HepG2 (cell line): ENCODE data around the gene MT1HL1. TPM values are rescaled to one million over a fixed set of nuclear protein-coding genes. Genes with fewer than 3 reads are reported as not detected.
A peak's percentile ranks its signal among the peaks of the same experiment; 100 is the strongest.

Experiments used
- ATAC-seq: fragments of 200-7000 bp; cut with Tn5 transposase; 3 replicates; pipeline ENCODE4 v1.9.1; 2020; ENCODE audit warnings: mild to moderate bottlenecking, moderate library complexity
- BruUV-seq: library from RNA; stranded (reverse); fragments of 400-500 nt; replicated peaks from 2 replicates; lab custom pipeline; 2021; lab: Mats Ljungman, UMichigan
- CTCF ChIA-PET: fragments of 300-600 bp; formaldehyde crosslinking; extraction: SDS; loops from one replicate; lab custom pipeline; 2021; ENCODE audit warnings: low total read pairs, inconsistent platforms, low intra/inter-chr PET ratio; lab: Yijun Ruan, JAX
- POLR2A ChIA-PET: fragments of 350-600 bp; sonication (Branson Sonifier 250); formaldehyde crosslinking; loops from one replicate; lab custom pipeline; 2020; ENCODE audit warnings: antibody characterized with exemption, inconsistent platforms; lab: Yijun Ruan, JAX
- DNase-seq: peaks from one replicate; pipeline ENCODE4 v3.0.0-alpha.2; 2015; ENCODE audit warnings: low spot score
- FAIRE-seq: peaks from 3 replicates; lab custom pipeline; 2011; peaks lifted over from hg19 to GRCh38; lab: Jason Lieb, UNC
- H2AFZ ChIP-seq: one replicate; pipeline ENCODE4 v1.6.1; 2011; ENCODE audit warnings: low read length, inconsistent platforms
- H3K27ac ChIP-seq: fragments of 300-600 bp; 3 replicates; pipeline ENCODE4 v1.8.0; 2011; ENCODE audit warnings: mixed run types, mild to moderate bottlenecking, mixed read lengths, low read length, inconsistent platforms; ENCODE audit not compliant: insufficient read depth; ENCODE audit errors: extremely low read length
- H3K27me3 ChIP-seq, 2 experiments: fragments of 200-600 bp in 1 of 2; 2 replicates in 1 of 2; 3 replicates in 1 of 2; pipeline versions ENCODE4 v1.6.0 to v1.8.0; 2011; ENCODE audit warnings: low read length in 2 of 2, mild to moderate bottlenecking in 2 of 2, moderate library complexity in 2 of 2, inconsistent platforms in 1 of 2; ENCODE audit not compliant: insufficient read depth in 2 of 2, control insufficient read depth in 1 of 2
- H3K36me3 ChIP-seq, 2 experiments: fragments of 200-600 bp in 1 of 2; replicated peaks in 1 of 2; 2 replicates in 1 of 2; 3 replicates in 1 of 2; pipeline versions ENCODE4 v1.5.1 to v1.8.0; 2011; ENCODE audit warnings: low read length in 2 of 2, inconsistent platforms in 1 of 2; ENCODE audit not compliant: insufficient read depth in 2 of 2, control insufficient read depth in 1 of 2
- H3K4me1 ChIP-seq: 2 replicates; pipeline ENCODE4 v1.5.1; 2012; ENCODE audit warnings: low read length, inconsistent platforms; ENCODE audit not compliant: insufficient read depth
- H3K4me2 ChIP-seq: 2 replicates; pipeline ENCODE4 v1.6.0; 2011; ENCODE audit warnings: low read depth, low read length, inconsistent platforms
- H3K4me3 ChIP-seq, 3 experiments: fragments of 200-600 bp in 1 of 3; sonication (generic), shearing (Covaris generic) in 1 of 3; replicated peaks in 1 of 3; 2 replicates each; pipeline ENCODE4 v1.5.1; 2011 to 2016; ENCODE audit warnings: low read length in 3 of 3, inconsistent platforms in 2 of 3, low read depth in 2 of 3, mild to moderate bottlenecking in 2 of 3, control low read depth in 1 of 3, mixed read lengths in 1 of 3; ENCODE audit not compliant: insufficient read depth in 1 of 3
- H3K79me2 ChIP-seq: one replicate; pipeline ENCODE4 v1.6.1; 2011; ENCODE audit warnings: low read length, inconsistent platforms; ENCODE audit not compliant: insufficient read depth
- H3K9ac ChIP-seq: 2 replicates; pipeline ENCODE4 v1.6.0; 2011; ENCODE audit warnings: mild to moderate bottlenecking, low read depth, low read length, inconsistent platforms; ENCODE audit not compliant: insufficient read depth
- H3K9me3 ChIP-seq: 2 replicates; pipeline ENCODE4 v1.5.1; 2012; ENCODE audit warnings: mild to moderate bottlenecking, low read length
- H4K20me1 ChIP-seq: 2 replicates; pipeline ENCODE4 v1.6.0; 2011; ENCODE audit warnings: inconsistent platforms, mild to moderate bottlenecking, low read length, moderate library complexity; ENCODE audit not compliant: insufficient read depth
- BCL6 ChIP-seq: IDR thresholded peaks from 2 replicates; pipeline ENCODE4 v1.6.1; 2016; ENCODE audit warnings: missing genetic modification reagents, missing compliant biosample characterization
- CENPBD1 ChIP-seq: sonication (generic); formaldehyde crosslinking; IDR thresholded peaks from 2 replicates; pipeline ENCODE4 v1.8.0; 2022; ENCODE audit warnings: missing genetic modification reagents, low read depth, mild to moderate bottlenecking, borderline replicate concordance
- ELF3 ChIP-seq: IDR thresholded peaks from 2 replicates; pipeline ENCODE4 v1.6.1; 2016; ENCODE audit warnings: missing genetic modification reagents, missing compliant biosample characterization
- FOXJ3 ChIP-seq: sonication (generic); formaldehyde crosslinking; IDR thresholded peaks from 2 replicates; pipeline ENCODE4 v1.4.0; 2020; ENCODE audit warnings: missing genetic modification reagents, mild to moderate bottlenecking, borderline replicate concordance
- FOXP4 ChIP-seq: sonication (generic); formaldehyde crosslinking; IDR thresholded peaks from 2 replicates; pipeline ENCODE4 v1.4.0; 2020; ENCODE audit warnings: missing genetic modification reagents
- GATA4 ChIP-seq: sonication (generic); IDR thresholded peaks from 2 replicates; pipeline ENCODE4 v1.6.1; 2016; ENCODE audit warnings: antibody characterized with exemption, low read depth, borderline replicate concordance
- NCOR1 ChIP-seq: fragments of 200-600 bp; sonication (generic); IDR thresholded peaks from 2 replicates; pipeline ENCODE4 v1.7.0; 2017; ENCODE audit warnings: antibody characterized with exemption, low read length, borderline replicate concordance
- PAXIP1 ChIP-seq: sonication (generic); formaldehyde crosslinking; conservative IDR thresholded peaks from 2 replicates; pipeline ENCODE4 v1.4.0; 2020; ENCODE audit warnings: mild to moderate bottlenecking, missing genetic modification reagents, moderate library complexity
- RARA ChIP-seq: IDR thresholded peaks from 2 replicates; pipeline ENCODE4 v1.6.1; 2016; ENCODE audit warnings: missing genetic modification reagents, missing compliant biosample characterization
- RBAK ChIP-seq: sonication (generic); formaldehyde crosslinking; IDR thresholded peaks from 2 replicates; pipeline ENCODE4 v1.5.1; 2020; ENCODE audit warnings: mild to moderate bottlenecking, missing genetic modification reagents
- TEAD3 ChIP-seq: optimal IDR thresholded peaks from 2 replicates; pipeline ENCODE3; 2016; ENCODE audit warnings: borderline replicate concordance
- WGBS: methylation state at CpG from one replicate; pipeline ENCODE4 v1.1.6; 2017; ENCODE audit warnings: low lambda C conversion rate; 5-methylcytosine and 5-hydroxymethylcytosine counted together
- in situ Hi-C: cut with HindIII; loops from 2 replicates; pipeline ENCODE4 v1.10.0; 2017; ENCODE audit warnings: low pct_unique_long_range_greater_than_20kb; ENCODE audit not compliant: extremely low pct_ligation_motif_present
- intact Hi-C: fragments of 100-400 bp; cut with micrococcal nuclease; formaldehyde crosslinking; loops from one replicate; pipeline ENCODE4 v1.10.0; 2022; ENCODE audit not compliant: unreplicated experiment
- polyA plus RNA-seq, 8 experiments: library from polyadenylated mRNA; depleted of rRNA in 3 of 8; stranded (reverse) in 7 of 8; unstranded in 1 of 8; fragments of >200 nt; fragmentation: Illumina TruSeq in 4 of 8; extraction: Trizol in 4 of 8; gene quantifications; 2 replicates each; pipeline versions ENCODE4 v1.2.1 to v1.2.3, GENCODE V29; 2011 to 2016; ENCODE audit warnings: low read depth in 4 of 8, missing spikeins in 1 of 8, mixed read lengths in 1 of 8; ENCODE audit not compliant: insufficient read depth in 1 of 8
- total RNA-seq, 5 experiments: library from RNA; depleted of rRNA; stranded (reverse); fragments of >200 nt; fragmentation: Illumina TruSeq; extraction: Trizol; gene quantifications; 2 replicates each; pipeline ENCODE4 v1.2.3, GENCODE V29; 2016; ENCODE audit warnings: low read depth in 1 of 5

The MT1HL1 gene
- total and polyA plus RNA-seq, 2 of the 13 experiments (the other 11 are each of a cell fraction or from before 2014, with no cell fraction given): not detected

DNA sequence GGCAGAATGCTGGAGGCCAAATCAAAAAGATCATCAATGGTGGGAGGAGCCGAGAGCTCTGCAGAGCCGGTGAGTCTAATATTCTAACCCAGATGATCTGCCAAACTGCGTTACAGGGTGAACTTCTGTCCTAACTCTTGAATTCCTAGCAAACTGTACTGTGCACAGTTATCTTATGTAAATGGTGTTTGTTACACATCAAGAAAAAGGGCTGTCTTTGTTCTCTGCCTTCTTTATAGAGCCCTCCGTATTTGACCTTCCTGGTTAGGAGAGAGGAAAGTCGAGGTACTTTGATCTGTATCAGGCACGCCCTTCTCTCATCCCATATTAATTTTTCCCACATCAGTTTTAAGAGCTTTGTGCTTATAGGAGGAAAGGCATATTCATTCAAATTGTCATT, 37.6 kb downstream of the MT1HL1 start:
- WGBS: 5% methylated on average over 6 of the region's 6 CpGs
- Histone ChIP-seq H4K20me1 (no peaks in the 10 kb centered on the region), H3K4me3 (no peak overlapping the region), H2AFZ (no peak overlapping the region), H3K9ac (no peak overlapping the region), H3K4me1 (peaks cover 29% of the 10 kb centered on the region), H3K79me2 (no peaks in the 10 kb centered on the region), H3K4me2 (peak overlapping the region; percentile 49), H3K27me3 (no peaks in the 10 kb centered on the region; a peak in 1 of 5 replicates), H3K36me3 (no peaks in the 10 kb centered on the region), H3K27ac (no peak overlapping the region), H3K9me3 (no peaks in the 10 kb centered on the region)
- ATAC-seq (peak; percentile 95), FAIRE-seq (peak; percentile 56), DNase-seq (peak; percentile 70)
- ChIA-PET POLR2A (no interaction called here), CTCF (no interaction called here)
- intact Hi-C loops (no loop called here), in situ Hi-C loops (no loop called here)
- no TSS peak for BruUV-seq
- TF ChIP-seq RARA (peak; percentile 41; the same call in 1 of the 2 replicates), RBAK (CRISPR knock-in tag) (peak; percentile 87), CENPBD1 (CRISPR knock-in tag) (no peak), NCOR1 (peak; percentile 52; the same call in 1 of the 2 replicates), FOXJ3 (CRISPR knock-in tag) (0 out of 2 replicates have a peak, but pooled peaks have one; percentile 15), BCL6 (CRISPR knock-in tag) (peak; percentile 84), PAXIP1 (CRISPR knock-in tag) (peak; percentile 76), TEAD3 (CRISPR knock-in tag) (peak; percentile 37), GATA4 (no peak; the same call in 1 of the 2 replicates), ELF3 (peak; percentile 56; the same call in 1 of the 2 replicates), FOXP4 (CRISPR knock-in tag) (0 out of 2 replicates have a peak, but pooled peaks have one; percentile 42)
